HEK293 (cell line): ENCODE data around the gene SLC10A1.
A peak's percentile ranks its signal among the peaks of the same experiment; 100 is the strongest.

Experiments used
- CTCF ChIA-PET: fragments of 350-600 bp; formaldehyde crosslinking; extraction: SDS; loops from one replicate; lab custom pipeline; 2021; ENCODE audit warnings: antibody characterized with exemption; lab: Yijun Ruan, JAX
- POLR2A ChIA-PET: fragments of 300-600 bp; formaldehyde crosslinking; extraction: SDS; loops from one replicate; lab custom pipeline; 2020; ENCODE audit warnings: antibody characterized with exemption, inconsistent platforms; lab: Yijun Ruan, JAX
- H3K27ac ChIP-seq: fragments of 200-500 bp; sonication (Bioruptor generic); 2 replicates; pipeline ENCODE4 v1.5.1; 2014; ENCODE audit warnings: low read depth, low read length, control low read depth, inconsistent platforms; ENCODE audit errors: extremely low read depth
- H3K36me3 ChIP-seq, 2 experiments: fragments of 200-500 bp in 1 of 2; sonication (Bioruptor generic) in 1 of 2; 1 replicate in 1 of 2; 2 replicates in 1 of 2; pipeline ENCODE4 v1.5.1; 2014 to 2017; ENCODE audit warnings: inconsistent platforms in 2 of 2, low read length in 2 of 2; ENCODE audit not compliant: control insufficient read depth in 2 of 2, insufficient read depth in 1 of 2
- H3K4me1 ChIP-seq: fragments of 200-500 bp; sonication (Bioruptor generic); 2 replicates; pipeline ENCODE4 v1.5.1; 2014; ENCODE audit warnings: mild to moderate bottlenecking, low read length, inconsistent platforms; ENCODE audit not compliant: control insufficient read depth, insufficient read depth
- H3K4me3 ChIP-seq: 2 replicates; pipeline ENCODE4 v1.5.1; 2011; ENCODE audit warnings: low read depth, mild to moderate bottlenecking, control low read depth, low read length, moderate library complexity
- H3K9me3 ChIP-seq: fragments of 200-500 bp; sonication (Bioruptor generic); 2 replicates; pipeline ENCODE4 v1.5.1; 2014; ENCODE audit warnings: low read depth, low read length, inconsistent platforms; ENCODE audit not compliant: control insufficient read depth, insufficient read depth
- IKZF3 ChIP-seq: fragments of 450-650 bp; IDR thresholded peaks from 2 replicates; pipeline ENCODE4 v1.5.0; 2018; ENCODE audit warnings: missing biosample characterization, mild to moderate bottlenecking, missing genetic modification characterization, moderate library complexity
- KLF9 ChIP-seq: fragments of 450-650 bp; formaldehyde crosslinking; IDR thresholded peaks from 2 replicates; pipeline ENCODE4 v1.5.1; 2016; ENCODE audit warnings: missing biosample characterization, missing genetic modification characterization, low read depth
- SCRT1 ChIP-seq: fragments of 450-650 bp; formaldehyde crosslinking; IDR thresholded peaks from 2 replicates; pipeline ENCODE4 v1.5.1; 2016; ENCODE audit warnings: missing biosample characterization, missing genetic modification characterization, borderline replicate concordance
- ZFHX2 ChIP-seq: fragments of 450-650 bp; formaldehyde crosslinking; conservative IDR thresholded peaks from 2 replicates; pipeline ENCODE4 v1.5.1; 2016; ENCODE audit warnings: missing biosample characterization, missing genetic modification characterization
- ZIC2 ChIP-seq: fragments of 450-650 bp; formaldehyde crosslinking; IDR thresholded peaks from 2 replicates; pipeline ENCODE4 v1.5.1; 2016; ENCODE audit warnings: missing biosample characterization, missing genetic modification characterization
- ZNF19 ChIP-seq: fragments of 450-650 bp; formaldehyde crosslinking; IDR thresholded peaks from 2 replicates; pipeline ENCODE4; 2016; ENCODE audit warnings: missing biosample characterization, missing genetic modification characterization, low read depth
- ZNF2 ChIP-seq: fragments of 450-650 bp; formaldehyde crosslinking; IDR thresholded peaks from 2 replicates; pipeline ENCODE4 v1.5.1; 2016; ENCODE audit warnings: missing biosample characterization, missing genetic modification characterization
- ZNF37A ChIP-seq: fragments of 450-650 bp; IDR thresholded peaks from 2 replicates; pipeline ENCODE4 v1.5.1; 2018; ENCODE audit warnings: missing biosample characterization, missing genetic modification characterization
- ZNF391 ChIP-seq: fragments of 450-650 bp; formaldehyde crosslinking; IDR thresholded peaks from 2 replicates; pipeline ENCODE4 v1.5.1; 2016; ENCODE audit warnings: low read depth, missing biosample characterization, missing genetic modification characterization, borderline replicate concordance
- ZNF501 ChIP-seq: fragments of 450-650 bp; formaldehyde crosslinking; IDR thresholded peaks from 2 replicates; pipeline ENCODE4 v1.5.1; 2016; ENCODE audit warnings: missing biosample characterization, missing genetic modification characterization
- ZNF626 ChIP-seq: fragments of 450-650 bp; sonication (Bioruptor Pico); formaldehyde crosslinking; IDR thresholded peaks from 2 replicates; pipeline ENCODE4 v1.5.1; 2018; ENCODE audit warnings: missing biosample characterization, missing genetic modification characterization, inconsistent platforms
- ZNF654 ChIP-seq: fragments of 450-650 bp; formaldehyde crosslinking; IDR thresholded peaks from 2 replicates; pipeline ENCODE4 v1.5.1; 2016; ENCODE audit warnings: low read depth, missing biosample characterization, missing genetic modification characterization
- ZNF768 ChIP-seq: fragments of 450-650 bp; formaldehyde crosslinking; IDR thresholded peaks from 2 replicates; pipeline ENCODE4 v1.5.1; 2018; ENCODE audit warnings: missing biosample characterization, mild to moderate bottlenecking, missing genetic modification characterization
- ZSCAN30 ChIP-seq: fragments of 450-650 bp; IDR thresholded peaks from 2 replicates; pipeline ENCODE4 v1.5.1; 2018; ENCODE audit warnings: missing biosample characterization, mild to moderate bottlenecking, missing genetic modification characterization, moderate library complexity
- TF ChIP-seq, protein P1 (sequence below): fragments of 450-650 bp; formaldehyde crosslinking; IDR thresholded peaks from 2 replicates; pipeline ENCODE4 v1.5.1; 2016; ENCODE audit warnings: missing biosample characterization, missing genetic modification characterization
- TF ChIP-seq, protein P2 (sequence below): fragments of 450-650 bp; formaldehyde crosslinking; IDR thresholded peaks from 2 replicates; pipeline ENCODE4 v1.5.1; 2016; ENCODE audit warnings: missing biosample characterization, missing genetic modification characterization
- TF ChIP-seq, protein P3 (sequence below): fragments of 450-650 bp; formaldehyde crosslinking; IDR thresholded peaks from 2 replicates; pipeline ENCODE4 v1.5.1; 2017; ENCODE audit warnings: missing biosample characterization, missing genetic modification characterization
- TF ChIP-seq, protein P4 (sequence below): fragments of 450-650 bp; formaldehyde crosslinking; IDR thresholded peaks from 2 replicates; pipeline ENCODE4 v1.5.1; 2016; ENCODE audit warnings: missing biosample characterization, missing genetic modification characterization
- TF ChIP-seq, protein P5 (sequence below): fragments of 450-650 bp; formaldehyde crosslinking; IDR thresholded peaks from 2 replicates; pipeline ENCODE4 v1.5.1; 2016; ENCODE audit warnings: missing biosample characterization, missing genetic modification characterization

The SLC10A1 gene

DNA sequence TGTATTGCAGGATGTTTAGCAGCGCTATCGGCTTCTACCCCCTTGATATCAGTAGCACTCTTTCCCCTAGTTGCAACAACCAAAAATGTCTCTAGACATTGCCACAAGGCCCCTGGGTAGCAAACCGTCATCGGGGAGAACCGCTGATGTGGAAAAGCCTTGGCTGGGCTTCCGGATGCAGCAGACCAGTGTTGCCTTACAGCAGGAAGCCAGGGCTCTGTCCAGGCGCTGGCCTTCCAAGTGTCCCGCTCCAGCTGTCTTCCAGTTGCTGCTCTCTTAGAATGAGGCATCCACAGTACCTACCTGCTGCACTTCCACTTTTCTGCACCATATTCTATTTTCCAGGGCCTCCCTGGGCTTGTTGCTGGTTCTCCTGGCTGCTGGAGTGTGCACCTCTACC, 22.6 kb upstream of the SLC10A1 start:
- CTCF ChIA-PET = interaction anchor here (1.8 to 8.1 kb wide), 4 partner anchors 193 to 254 kb away, joined by 9 to 117 read pairs (median 27); no protein-coding TSS in a partner anchor
- H3K27ac ChIP-seq = no peak overlapping the region
- no peaks in the 10 kb centered on the region for H3K9me3 ChIP-seq
- TF ChIP-seq ZNF37A = no peak
- TF ChIP-seq, protein P1, sequence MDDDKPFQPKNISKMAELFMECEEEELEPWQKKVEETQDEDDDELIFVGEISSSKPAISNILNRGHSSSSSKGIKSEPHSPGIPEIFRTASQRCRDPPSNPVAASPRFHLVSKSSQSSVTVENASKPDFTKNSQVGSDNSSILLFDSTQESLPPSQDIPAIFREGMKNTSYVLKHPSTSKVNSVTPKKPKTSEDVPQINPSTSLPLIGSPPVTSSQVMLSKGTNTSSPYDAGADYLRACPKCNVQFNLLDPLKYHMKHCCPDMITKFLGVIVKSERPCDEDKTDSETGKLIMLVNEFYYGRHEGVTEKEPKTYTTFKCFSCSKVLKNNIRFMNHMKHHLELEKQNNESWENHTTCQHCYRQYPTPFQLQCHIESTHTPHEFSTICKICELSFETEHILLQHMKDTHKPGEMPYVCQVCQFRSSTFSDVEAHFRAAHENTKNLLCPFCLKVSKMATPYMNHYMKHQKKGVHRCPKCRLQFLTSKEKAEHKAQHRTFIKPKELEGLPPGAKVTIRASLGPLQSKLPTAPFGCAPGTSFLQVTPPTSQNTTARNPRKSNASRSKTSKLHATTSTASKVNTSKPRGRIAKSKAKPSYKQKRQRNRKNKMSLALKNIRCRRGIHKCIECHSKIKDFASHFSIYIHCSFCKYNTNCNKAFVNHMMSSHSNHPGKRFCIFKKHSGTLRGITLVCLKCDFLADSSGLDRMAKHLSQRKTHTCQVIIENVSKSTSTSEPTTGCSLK (tag by site-specific recombination) = no peak
- H3K36me3 ChIP-seq = no peaks in the 10 kb centered on the region
- no peaks in the 10 kb centered on the region for H3K4me1 ChIP-seq
- no peak overlapping the region for H3K4me3 ChIP-seq
- POLR2A ChIA-PET = no interaction called here

DNA sequence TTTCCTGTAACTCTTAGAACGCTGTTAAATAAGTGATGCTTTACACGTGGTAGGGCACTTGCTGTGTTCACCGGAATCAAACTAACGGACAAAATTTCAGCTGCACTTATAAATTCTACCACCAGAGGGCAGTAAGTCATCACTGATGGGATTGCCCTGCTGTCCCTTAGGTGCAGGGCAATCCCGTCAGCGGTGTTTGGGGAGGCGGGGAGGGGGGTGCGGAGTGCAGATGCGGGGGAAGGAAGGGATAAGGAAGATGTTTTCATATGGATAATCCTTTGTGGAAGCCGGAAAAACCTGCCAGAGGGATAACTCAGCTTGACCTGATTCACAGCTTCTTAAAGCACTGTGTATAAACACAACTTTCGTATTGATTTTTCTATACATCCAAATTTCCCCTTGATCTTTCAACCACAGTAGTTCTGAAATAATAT, 21.7 kb upstream of the SLC10A1 start:
- TF ChIP-seq ZNF501 (tag by site-specific recombination) (no peak), ZFHX2 (tag by site-specific recombination) (peak; percentile 25; the same call in 1 of the 2 replicates), ZNF2 (tag by site-specific recombination) (0 out of 2 replicates have a peak, but pooled peaks have one; percentile 44), ZNF626 (no peak), ZNF654 (tag by site-specific recombination) (peak; percentile 80), ZSCAN30 (tag by site-specific recombination) (0 out of 2 replicates have a peak, but pooled peaks have one; percentile 43)
- TF ChIP-seq, protein P2, sequence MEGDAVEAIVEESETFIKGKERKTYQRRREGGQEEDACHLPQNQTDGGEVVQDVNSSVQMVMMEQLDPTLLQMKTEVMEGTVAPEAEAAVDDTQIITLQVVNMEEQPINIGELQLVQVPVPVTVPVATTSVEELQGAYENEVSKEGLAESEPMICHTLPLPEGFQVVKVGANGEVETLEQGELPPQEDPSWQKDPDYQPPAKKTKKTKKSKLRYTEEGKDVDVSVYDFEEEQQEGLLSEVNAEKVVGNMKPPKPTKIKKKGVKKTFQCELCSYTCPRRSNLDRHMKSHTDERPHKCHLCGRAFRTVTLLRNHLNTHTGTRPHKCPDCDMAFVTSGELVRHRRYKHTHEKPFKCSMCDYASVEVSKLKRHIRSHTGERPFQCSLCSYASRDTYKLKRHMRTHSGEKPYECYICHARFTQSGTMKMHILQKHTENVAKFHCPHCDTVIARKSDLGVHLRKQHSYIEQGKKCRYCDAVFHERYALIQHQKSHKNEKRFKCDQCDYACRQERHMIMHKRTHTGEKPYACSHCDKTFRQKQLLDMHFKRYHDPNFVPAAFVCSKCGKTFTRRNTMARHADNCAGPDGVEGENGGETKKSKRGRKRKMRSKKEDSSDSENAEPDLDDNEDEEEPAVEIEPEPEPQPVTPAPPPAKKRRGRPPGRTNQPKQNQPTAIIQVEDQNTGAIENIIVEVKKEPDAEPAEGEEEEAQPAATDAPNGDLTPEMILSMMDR = peak; percentile 55; the same call in 1 of the 2 replicates
- TF ChIP-seq, protein P3, sequence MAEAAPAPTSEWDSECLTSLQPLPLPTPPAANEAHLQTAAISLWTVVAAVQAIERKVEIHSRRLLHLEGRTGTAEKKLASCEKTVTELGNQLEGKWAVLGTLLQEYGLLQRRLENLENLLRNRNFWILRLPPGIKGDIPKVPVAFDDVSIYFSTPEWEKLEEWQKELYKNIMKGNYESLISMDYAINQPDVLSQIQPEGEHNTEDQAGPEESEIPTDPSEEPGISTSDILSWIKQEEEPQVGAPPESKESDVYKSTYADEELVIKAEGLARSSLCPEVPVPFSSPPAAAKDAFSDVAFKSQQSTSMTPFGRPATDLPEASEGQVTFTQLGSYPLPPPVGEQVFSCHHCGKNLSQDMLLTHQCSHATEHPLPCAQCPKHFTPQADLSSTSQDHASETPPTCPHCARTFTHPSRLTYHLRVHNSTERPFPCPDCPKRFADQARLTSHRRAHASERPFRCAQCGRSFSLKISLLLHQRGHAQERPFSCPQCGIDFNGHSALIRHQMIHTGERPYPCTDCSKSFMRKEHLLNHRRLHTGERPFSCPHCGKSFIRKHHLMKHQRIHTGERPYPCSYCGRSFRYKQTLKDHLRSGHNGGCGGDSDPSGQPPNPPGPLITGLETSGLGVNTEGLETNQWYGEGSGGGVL (tag by site-specific recombination) = peak; percentile 53
- POLR2A ChIA-PET = no interaction called here
- H3K27ac ChIP-seq = no peak overlapping the region
- CTCF ChIA-PET = interaction anchor here (0.7 to 8.1 kb wide), 27 partner anchors 10 to 827 kb away, joined by 3 to 117 read pairs (median 4); partner anchors contain the start of gene SMOC1
- H3K4me1 ChIP-seq = no peaks in the 10 kb centered on the region
- H3K4me3 ChIP-seq = no peak overlapping the region
- no peaks in the 10 kb centered on the region for H3K36me3 ChIP-seq
- H3K9me3 ChIP-seq = no peaks in the 10 kb centered on the region

DNA sequence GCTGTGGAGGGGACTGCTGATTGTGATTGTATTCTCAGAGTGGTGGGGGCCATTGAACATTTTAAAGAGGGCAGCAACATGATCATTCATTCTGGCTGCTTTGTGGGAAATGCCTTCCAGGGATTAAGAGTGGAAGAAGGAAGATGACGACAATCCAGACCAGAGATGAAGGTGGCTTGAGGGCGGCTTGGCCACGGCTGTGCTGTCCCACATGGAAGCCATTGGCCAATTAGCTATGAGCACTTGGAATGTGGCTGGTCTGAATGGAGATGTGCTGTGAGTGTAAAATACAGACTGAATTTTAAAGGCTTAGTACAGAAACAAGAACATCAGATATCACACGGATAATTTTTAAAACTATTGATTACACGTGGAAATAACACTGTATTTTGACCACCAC, 19.2 kb upstream of the SLC10A1 start:
- POLR2A ChIA-PET = no interaction called here
- H3K9me3 ChIP-seq = no peaks in the 10 kb centered on the region
- no peak overlapping the region for H3K4me3 ChIP-seq
- TF ChIP-seq ZIC2 (tag by site-specific recombination) = no peak
- no peak for TF ChIP-seq ZNF391 (tag by site-specific recombination)
- TF ChIP-seq, protein P4, sequence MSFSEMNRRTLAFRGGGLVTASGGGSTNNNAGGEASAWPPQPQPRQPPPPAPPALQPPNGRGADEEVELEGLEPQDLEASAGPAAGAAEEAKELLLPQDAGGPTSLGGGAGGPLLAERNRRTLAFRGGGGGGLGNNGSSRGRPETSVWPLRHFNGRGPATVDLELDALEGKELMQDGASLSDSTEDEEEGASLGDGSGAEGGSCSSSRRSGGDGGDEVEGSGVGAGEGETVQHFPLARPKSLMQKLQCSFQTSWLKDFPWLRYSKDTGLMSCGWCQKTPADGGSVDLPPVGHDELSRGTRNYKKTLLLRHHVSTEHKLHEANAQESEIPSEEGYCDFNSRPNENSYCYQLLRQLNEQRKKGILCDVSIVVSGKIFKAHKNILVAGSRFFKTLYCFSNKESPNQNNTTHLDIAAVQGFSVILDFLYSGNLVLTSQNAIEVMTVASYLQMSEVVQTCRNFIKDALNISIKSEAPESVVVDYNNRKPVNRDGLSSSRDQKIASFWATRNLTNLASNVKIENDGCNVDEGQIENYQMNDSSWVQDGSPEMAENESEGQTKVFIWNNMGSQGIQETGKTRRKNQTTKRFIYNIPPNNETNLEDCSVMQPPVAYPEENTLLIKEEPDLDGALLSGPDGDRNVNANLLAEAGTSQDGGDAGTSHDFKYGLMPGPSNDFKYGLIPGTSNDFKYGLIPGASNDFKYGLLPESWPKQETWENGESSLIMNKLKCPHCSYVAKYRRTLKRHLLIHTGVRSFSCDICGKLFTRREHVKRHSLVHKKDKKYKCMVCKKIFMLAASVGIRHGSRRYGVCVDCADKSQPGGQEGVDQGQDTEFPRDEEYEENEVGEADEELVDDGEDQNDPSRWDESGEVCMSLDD = no peak
- TF ChIP-seq ZNF19 (tag by site-specific recombination) = no peak
- no peak for TF ChIP-seq ZNF501 (tag by site-specific recombination)
- no peak for TF ChIP-seq SCRT1 (tag by site-specific recombination)
- TF ChIP-seq, protein P5, sequence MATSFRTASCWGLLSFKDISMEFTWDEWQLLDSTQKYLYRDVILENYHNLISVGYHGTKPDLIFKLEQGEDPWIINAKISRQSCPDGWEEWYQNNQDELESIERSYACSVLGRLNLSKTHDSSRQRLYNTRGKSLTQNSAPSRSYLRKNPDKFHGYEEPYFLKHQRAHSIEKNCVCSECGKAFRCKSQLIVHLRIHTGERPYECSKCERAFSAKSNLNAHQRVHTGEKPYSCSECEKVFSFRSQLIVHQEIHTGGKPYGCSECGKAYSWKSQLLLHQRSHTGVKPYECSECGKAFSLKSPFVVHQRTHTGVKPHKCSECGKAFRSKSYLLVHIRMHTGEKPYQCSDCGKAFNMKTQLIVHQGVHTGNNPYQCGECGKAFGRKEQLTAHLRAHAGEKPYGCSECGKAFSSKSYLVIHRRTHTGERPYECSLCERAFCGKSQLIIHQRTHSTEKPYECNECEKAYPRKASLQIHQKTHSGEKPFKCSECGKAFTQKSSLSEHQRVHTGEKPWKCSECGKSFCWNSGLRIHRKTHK (tag by site-specific recombination) = no peak
- no peak for TF ChIP-seq IKZF3 (tag by site-specific recombination)
- TF ChIP-seq ZNF768 (tag by site-specific recombination) = no peak
- TF ChIP-seq KLF9 (tag by site-specific recombination) = no peak
- no peak for TF ChIP-seq ZNF37A
- H3K4me1 ChIP-seq = no peaks in the 10 kb centered on the region
- no peaks in the 10 kb centered on the region for H3K36me3 ChIP-seq
- CTCF ChIA-PET = interaction anchor here (1.0 to 8.1 kb wide), 5 partner anchors 85 to 500 kb away, joined by 3 to 117 read pairs (median 20); no protein-coding TSS in a partner anchor
- no peak overlapping the region for H3K27ac ChIP-seq
